Glutamatergic neuron (in vitro differentiated cells): ENCODE data around the gene MRPS9. TPM values are rescaled to one million over a fixed set of nuclear protein-coding genes. Genes with fewer than 3 reads are reported as not detected.

Source experiments
- DNase-seq: peaks from one replicate; pipeline ENCODE4 v3.0.0; 2022
- H3K27ac Mint-ChIP-seq: one replicate; pipeline ENCODE4 v1.8.0; 2020; ENCODE audit warnings: mild to moderate bottlenecking, mixed read lengths, inconsistent platforms; ENCODE audit not compliant: unreplicated experiment
- H3K27me3 Mint-ChIP-seq: one replicate; pipeline ENCODE4 v1.8.0; 2020; ENCODE audit warnings: mild to moderate bottlenecking, moderate library complexity, mixed read lengths, inconsistent platforms; ENCODE audit not compliant: unreplicated experiment
- H3K36me3 Mint-ChIP-seq: one replicate; pipeline ENCODE4 v1.8.0; 2020; ENCODE audit warnings: mild to moderate bottlenecking, mixed read lengths, inconsistent platforms; ENCODE audit not compliant: unreplicated experiment
- H3K4me1 Mint-ChIP-seq: one replicate; pipeline ENCODE4 v1.8.0; 2020; ENCODE audit warnings: mild to moderate bottlenecking, low read depth, mixed read lengths, inconsistent platforms; ENCODE audit not compliant: unreplicated experiment
- H3K4me3 Mint-ChIP-seq: one replicate; pipeline ENCODE4 v1.8.0; 2020; ENCODE audit warnings: mild to moderate bottlenecking, mixed read lengths, inconsistent platforms; ENCODE audit not compliant: unreplicated experiment
- H3K9me3 Mint-ChIP-seq: one replicate; pipeline ENCODE4 v1.8.0; 2020; ENCODE audit warnings: mild to moderate bottlenecking, moderate library complexity, mixed read lengths, inconsistent platforms; ENCODE audit not compliant: unreplicated experiment
- total RNA-seq: library from RNA; stranded (reverse); fragmentation: NEBNext Ultra II Directional; extraction: Animal tissue kit (Norgen Biotek cat#: 25700); gene quantifications from one replicate; pipeline ENCODE4 v1.2.1, GENCODE V29; 2021; ENCODE audit not compliant: unreplicated experiment
- TF ChIP-seq, protein P1 (sequence below): fragments of 200-600 bp; sonication (generic); IDR thresholded peaks from one replicate; pipeline ENCODE4 v1.5.0; 2021; ENCODE audit not compliant: partially characterized antibody, unreplicated experiment

The MRPS9 gene
- total RNA-seq, 1 donor from 2014 or later = 20.3 TPM

DNA sequence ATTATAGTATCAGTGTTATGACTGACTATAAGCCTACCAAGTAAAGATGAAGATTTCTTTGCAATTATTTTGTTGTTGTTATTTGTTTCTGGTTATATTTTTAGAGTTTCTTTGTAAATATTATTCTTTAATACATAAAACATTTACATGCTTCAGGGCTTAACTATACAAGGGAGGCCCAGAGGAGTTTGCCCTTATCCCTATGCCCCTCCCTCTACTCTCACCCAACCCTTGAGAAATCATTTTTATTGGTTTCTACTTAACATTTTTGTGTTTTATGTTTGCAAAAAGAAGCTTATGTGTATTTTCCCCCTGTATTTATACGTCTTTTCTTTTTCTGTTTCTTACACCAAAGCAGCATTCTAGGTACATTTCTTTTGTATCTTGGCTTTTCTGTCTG lies 30.5 kb downstream of the MRPS9 start:
- Mint-ChIP-seq H3K9me3 (no peaks in the 10 kb centered on the region), H3K4me1 (peaks cover 29% of the 10 kb centered on the region), H3K27ac (no peak overlapping the region), H3K27me3 (no peaks in the 10 kb centered on the region), H3K4me3 (no peak overlapping the region), H3K36me3 (no peaks in the 10 kb centered on the region)
- TF ChIP-seq, protein P1, sequence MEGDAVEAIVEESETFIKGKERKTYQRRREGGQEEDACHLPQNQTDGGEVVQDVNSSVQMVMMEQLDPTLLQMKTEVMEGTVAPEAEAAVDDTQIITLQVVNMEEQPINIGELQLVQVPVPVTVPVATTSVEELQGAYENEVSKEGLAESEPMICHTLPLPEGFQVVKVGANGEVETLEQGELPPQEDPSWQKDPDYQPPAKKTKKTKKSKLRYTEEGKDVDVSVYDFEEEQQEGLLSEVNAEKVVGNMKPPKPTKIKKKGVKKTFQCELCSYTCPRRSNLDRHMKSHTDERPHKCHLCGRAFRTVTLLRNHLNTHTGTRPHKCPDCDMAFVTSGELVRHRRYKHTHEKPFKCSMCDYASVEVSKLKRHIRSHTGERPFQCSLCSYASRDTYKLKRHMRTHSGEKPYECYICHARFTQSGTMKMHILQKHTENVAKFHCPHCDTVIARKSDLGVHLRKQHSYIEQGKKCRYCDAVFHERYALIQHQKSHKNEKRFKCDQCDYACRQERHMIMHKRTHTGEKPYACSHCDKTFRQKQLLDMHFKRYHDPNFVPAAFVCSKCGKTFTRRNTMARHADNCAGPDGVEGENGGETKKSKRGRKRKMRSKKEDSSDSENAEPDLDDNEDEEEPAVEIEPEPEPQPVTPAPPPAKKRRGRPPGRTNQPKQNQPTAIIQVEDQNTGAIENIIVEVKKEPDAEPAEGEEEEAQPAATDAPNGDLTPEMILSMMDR = no peak
- no peak for DNase-seq

DNA sequence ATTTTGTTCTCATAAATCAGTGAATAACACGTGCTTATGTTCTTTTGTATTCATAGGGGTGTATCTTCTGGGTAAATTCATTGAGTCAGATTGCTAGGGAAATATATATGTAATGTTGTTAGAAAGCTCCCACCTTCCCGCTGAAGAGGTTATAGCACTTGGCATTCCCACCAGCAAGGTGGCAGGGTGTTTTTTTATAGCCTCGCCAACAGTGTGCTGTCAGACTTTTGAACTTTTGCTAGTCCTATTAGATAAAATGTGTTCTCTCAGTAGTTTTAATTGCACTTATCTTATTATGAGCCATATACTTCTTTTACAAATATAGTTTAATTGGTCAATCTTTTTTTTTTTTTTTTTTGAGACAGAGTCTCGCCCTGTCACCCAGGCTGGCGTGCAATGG lies 31.0 kb downstream of the MRPS9 start:
- Mint-ChIP-seq H3K27me3 (no peaks in the 10 kb centered on the region), H3K27ac (no peak overlapping the region), H3K4me3 (no peak overlapping the region), H3K36me3 (no peaks in the 10 kb centered on the region), H3K9me3 (no peaks in the 10 kb centered on the region), H3K4me1 (peaks cover 28% of the 10 kb centered on the region)
- DNase-seq = no peak
- TF ChIP-seq, protein P1 = no peak

DNA sequence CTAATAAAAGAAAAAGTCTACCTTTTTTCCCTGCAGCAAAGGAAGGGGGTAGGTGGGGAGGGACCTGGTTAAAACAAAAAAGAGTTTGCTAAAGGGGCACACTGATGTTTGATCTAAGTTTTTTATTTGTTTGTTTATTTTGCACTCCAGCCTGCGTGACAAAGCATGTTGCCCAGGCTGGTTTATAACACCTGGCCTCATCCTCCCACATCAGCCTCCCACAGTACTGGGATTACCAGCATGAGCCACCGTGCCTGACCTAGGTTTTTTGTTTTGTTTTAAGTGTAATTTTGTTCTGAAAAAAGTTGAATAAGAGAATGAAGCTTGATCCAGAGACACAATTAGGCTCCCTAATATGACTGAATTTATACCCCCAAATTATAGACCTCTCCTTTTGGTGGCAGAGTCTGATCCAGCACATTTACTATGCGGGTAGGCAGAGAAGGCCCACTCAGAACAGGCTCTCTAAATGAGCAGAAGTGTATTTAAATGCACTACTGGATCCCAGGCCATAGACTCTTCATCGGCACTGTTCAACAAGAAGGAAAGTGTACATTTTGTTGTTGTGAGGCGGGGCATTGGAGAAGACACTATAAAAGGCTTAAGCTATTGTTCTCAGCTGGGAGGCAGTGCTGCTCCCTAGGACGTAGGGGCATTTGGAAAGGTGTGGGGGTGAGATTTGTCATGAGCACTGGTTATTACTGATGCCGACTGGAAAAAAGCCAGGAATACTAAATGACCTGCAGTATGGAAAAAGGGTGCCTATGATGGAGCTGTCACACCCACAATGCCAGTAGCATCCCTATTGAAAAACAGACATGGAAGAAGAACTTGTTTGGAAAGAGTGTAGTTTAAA lies 32.4 kb downstream of the MRPS9 start:
- Mint-ChIP-seq H3K27ac (peak overlapping the region; percentile 40), H3K4me1 (peaks cover 21% of the 10 kb centered on the region), H3K36me3 (no peaks in the 10 kb centered on the region), H3K27me3 (no peaks in the 10 kb centered on the region), H3K4me3 (no peak overlapping the region), H3K9me3 (no peaks in the 10 kb centered on the region)
- TF ChIP-seq, protein P1 = no peak
- DNase-seq = no peak

DNA sequence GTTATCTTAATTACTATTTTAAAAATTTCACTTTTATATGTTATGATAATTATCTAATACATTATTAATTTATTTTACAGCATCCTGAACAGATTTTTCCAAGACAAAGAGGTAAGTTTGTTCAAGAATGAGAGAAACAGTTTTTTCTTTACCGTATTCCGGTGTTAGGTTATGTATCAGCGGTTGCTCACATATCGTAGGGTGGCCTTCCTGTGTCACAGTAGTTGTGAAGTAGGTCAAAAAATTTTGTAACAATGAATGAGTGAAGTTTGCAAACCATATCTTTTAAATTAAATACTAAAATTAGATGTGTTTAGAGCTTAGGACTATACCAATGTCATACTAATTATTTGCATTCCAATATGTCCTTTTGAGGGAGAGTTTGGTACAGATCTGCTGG lies 33.5 kb downstream of the MRPS9 start:
- peaks cover 12% of the 10 kb centered on the region for H3K4me1 Mint-ChIP-seq

DNA sequence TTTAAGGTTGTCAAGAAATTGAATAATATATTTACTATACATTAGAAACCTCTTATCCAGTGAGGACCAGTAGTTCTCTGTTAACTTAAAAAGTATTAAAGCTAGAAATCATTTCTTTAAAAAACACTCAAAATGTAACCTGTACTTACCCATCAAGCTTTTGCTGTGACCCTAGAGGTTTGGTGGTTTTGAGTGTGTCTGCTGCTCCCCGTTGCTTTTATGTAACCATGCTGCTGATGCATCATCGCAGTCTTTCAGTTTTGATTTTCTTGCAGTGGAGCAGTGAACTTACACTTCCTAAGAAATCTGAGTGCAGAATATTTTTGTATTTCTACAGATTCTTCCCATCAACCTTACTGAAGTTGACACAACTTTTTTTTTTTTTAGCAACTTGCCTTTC lies 34.2 kb downstream of the MRPS9 start:
- Mint-ChIP-seq H3K27me3 (no peaks in the 10 kb centered on the region), H3K9me3 (no peaks in the 10 kb centered on the region)
- DNase-seq = no peak

More for the DNA sequence above, 33.5 kb downstream of the MRPS9 start:
- no peak overlapping the region for H3K4me3 Mint-ChIP-seq
- H3K9me3 Mint-ChIP-seq = no peaks in the 10 kb centered on the region
- no peaks in the 10 kb centered on the region for H3K27me3 Mint-ChIP-seq
- H3K36me3 Mint-ChIP-seq = no peaks in the 10 kb centered on the region
- no peak for DNase-seq
- TF ChIP-seq, protein P1 = no peak
- no peak overlapping the region for H3K27ac Mint-ChIP-seq

More for the DNA sequence above, 34.2 kb downstream of the MRPS9 start:
- Mint-ChIP-seq H3K4me3 (no peak overlapping the region), H3K27ac (no peak overlapping the region), H3K36me3 (no peaks in the 10 kb centered on the region), H3K4me1 (peaks cover 9% of the 10 kb centered on the region)
- TF ChIP-seq, protein P1 = no peak
